Measurements from ENCODE around the gene TBCA.

- TF ChIP-seq RELA (CRISPR knock-in tag; IDR thresholded peaks at IDR 0.05; ENCODE audit: borderline replicate concordance) (no peak), PREB (CRISPR knock-in tag; IDR thresholded peaks at IDR 0.05; ENCODE audit: borderline replicate concordance) (no peak)
Measured at GRCh38 chr5:77758141-77758938, 17.8 kb downstream of the TBCA start.

All from WTC11 (cell line).